ENCODE measurements around the gene NUAK1. TPM values are rescaled to one million over a fixed set of nuclear protein-coding genes. Genes with fewer than 3 reads are reported as not detected.
"Not testable (repeated sequence)": the region's sequence is repeated elsewhere in the genome, so short reads cannot be mapped to it uniquely, and the experiment has no call there.

NUAK1 gene
- total RNA-seq, 1 experiment from 2014 or later, result 2.6 TPM

DNA sequence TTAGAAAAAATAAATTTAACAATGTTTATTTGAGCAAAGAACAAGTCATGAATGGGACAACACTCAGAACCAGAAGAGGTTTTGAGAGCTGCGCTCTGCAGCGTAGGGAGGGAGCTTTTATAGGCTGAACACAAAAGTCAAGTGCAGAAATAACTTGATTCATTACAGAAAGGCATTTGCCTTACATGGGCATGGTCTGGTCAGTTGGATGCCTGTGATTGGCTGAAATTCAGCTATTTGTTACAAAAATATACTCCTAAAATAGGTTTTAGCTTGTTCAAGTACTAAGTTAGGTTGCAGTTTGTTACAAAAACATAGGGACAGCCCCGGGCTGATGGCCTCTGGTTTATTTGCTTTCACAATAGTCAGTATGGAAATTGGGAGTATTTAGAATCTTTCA, 118.0 kb downstream of the NUAK1 start:
- no peaks in the 10 kb centered on the region for H3K27me3 Mint-ChIP-seq (ENCODE audit: insufficient read depth, unreplicated experiment)
- no peak for DNase-seq (ENCODE audit: unreplicated experiment)
- no peaks in the 10 kb centered on the region for H3K4me1 Mint-ChIP-seq (ENCODE audit: insufficient read depth, unreplicated experiment)
- no peak for TF ChIP-seq CTCF (IDR thresholded peaks at IDR 0.05; ENCODE audit: unreplicated experiment)
- H3K9me3 Mint-ChIP-seq (ENCODE audit: unreplicated experiment), result peaks cover 17% of the 10 kb centered on the region
- H3K27ac Mint-ChIP-seq (ENCODE audit: low read depth, unreplicated experiment), result no peak overlapping the region
- ChIA-PET CTCF (no interaction called here), POLR2A (interaction anchor here (0.7 kb wide), 1 partner anchor 606 kb away, joined by 3 read pairs; no protein-coding TSS in a partner anchor)
- no peak overlapping the region for H3K4me3 Mint-ChIP-seq (ENCODE audit: unreplicated experiment)
- no peaks in the 10 kb centered on the region for H3K36me3 Mint-ChIP-seq (ENCODE audit: insufficient read depth, unreplicated experiment)
- no TSS peak for BruUV-seq (replicated peaks)
- intact Hi-C loops (cut with micrococcal nuclease), result no loop called here

DNA sequence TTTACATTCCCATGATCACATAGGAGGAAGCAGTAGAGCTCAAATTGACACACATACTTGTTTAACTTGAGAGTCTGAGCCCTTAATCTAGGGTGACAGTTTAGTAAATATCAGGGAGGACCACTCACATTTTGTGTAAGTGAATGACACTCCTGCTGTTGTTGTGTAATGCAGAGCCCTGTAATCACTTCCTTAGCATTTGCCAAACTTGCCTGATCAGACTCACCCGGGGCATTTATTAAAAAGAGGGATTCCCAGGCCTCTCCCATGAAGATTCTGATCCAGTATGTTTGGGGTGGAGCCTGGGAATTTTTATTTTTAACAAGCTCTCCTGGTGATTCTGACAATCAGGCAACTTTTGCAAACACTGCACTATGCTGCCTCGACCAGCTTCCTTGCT, 119.6 kb downstream of the NUAK1 start:
- no peak overlapping the region for H3K27ac Mint-ChIP-seq (ENCODE audit: low read depth, unreplicated experiment)
- ChIA-PET POLR2A (interaction anchor here (0.6 kb wide), 1 partner anchor 520 kb away, joined by 3 read pairs; no protein-coding TSS in a partner anchor), CTCF (no interaction called here)
- no peak overlapping the region for H3K4me3 Mint-ChIP-seq (ENCODE audit: unreplicated experiment)
- H3K36me3 Mint-ChIP-seq (ENCODE audit: insufficient read depth, unreplicated experiment), result no peaks in the 10 kb centered on the region
- H3K4me1 Mint-ChIP-seq (ENCODE audit: insufficient read depth, unreplicated experiment), result no peaks in the 10 kb centered on the region
- DNase-seq (ENCODE audit: unreplicated experiment), result no peak
- H3K9me3 Mint-ChIP-seq (ENCODE audit: unreplicated experiment), result peaks cover 17% of the 10 kb centered on the region
- no TSS peak for BruUV-seq (replicated peaks)
- intact Hi-C loops (cut with micrococcal nuclease), result no loop called here
- H3K27me3 Mint-ChIP-seq (ENCODE audit: insufficient read depth, unreplicated experiment), result no peaks in the 10 kb centered on the region
- TF ChIP-seq CTCF (IDR thresholded peaks at IDR 0.05; ENCODE audit: unreplicated experiment), result no peak

DNA sequence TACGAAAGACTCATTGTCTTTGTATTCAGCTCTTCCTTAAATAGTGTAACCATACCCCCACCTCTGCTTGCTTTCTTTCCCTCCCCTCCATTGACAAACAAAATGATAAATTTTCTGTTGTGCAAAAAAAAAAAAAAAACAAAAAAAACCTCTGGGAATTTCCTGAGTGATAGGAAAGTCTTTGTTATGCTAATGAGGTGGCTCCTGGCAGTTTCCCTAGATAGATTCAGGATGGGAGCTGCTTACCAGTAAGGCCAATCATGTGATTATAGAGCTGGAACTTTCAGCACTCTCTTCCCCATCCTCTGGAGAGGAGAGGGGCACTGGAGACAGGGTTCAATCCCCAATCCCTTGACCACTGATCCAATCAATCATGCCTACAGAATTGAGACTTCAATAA, 120.5 kb downstream of the NUAK1 start:
- no TSS peak for BruUV-seq (replicated peaks)
- H3K36me3 Mint-ChIP-seq (ENCODE audit: insufficient read depth, unreplicated experiment), result no peaks in the 10 kb centered on the region
- ChIA-PET CTCF (interaction anchor here (0.6 kb wide), 1 partner anchor 598 kb away, joined by 5 read pairs; no protein-coding TSS in a partner anchor), POLR2A (no interaction called here)
- no peak for DNase-seq (ENCODE audit: unreplicated experiment)
- intact Hi-C loops (cut with micrococcal nuclease), result no loop called here
- TF ChIP-seq CTCF (IDR thresholded peaks at IDR 0.05; ENCODE audit: unreplicated experiment), result no peak
- H3K27me3 Mint-ChIP-seq (ENCODE audit: insufficient read depth, unreplicated experiment), result no peaks in the 10 kb centered on the region
- H3K9me3 Mint-ChIP-seq (ENCODE audit: unreplicated experiment), result peaks cover 17% of the 10 kb centered on the region
- H3K27ac Mint-ChIP-seq (ENCODE audit: low read depth, unreplicated experiment), result no peak overlapping the region
- no peaks in the 10 kb centered on the region for H3K4me1 Mint-ChIP-seq (ENCODE audit: insufficient read depth, unreplicated experiment)
- H3K4me3 Mint-ChIP-seq (ENCODE audit: unreplicated experiment), result no peak overlapping the region

- POLR2A ChIA-PET; intact Hi-C loops (cut with micrococcal nuclease); H3K4me1 Mint-ChIP-seq (ENCODE audit: insufficient read depth, unreplicated experiment); CTCF ChIA-PET; H3K4me3 Mint-ChIP-seq (ENCODE audit: unreplicated experiment); H3K27me3 Mint-ChIP-seq (ENCODE audit: insufficient read depth, unreplicated experiment); BruUV-seq (replicated peaks); H3K27ac Mint-ChIP-seq (ENCODE audit: low read depth, unreplicated experiment); DNase-seq (ENCODE audit: unreplicated experiment); H3K36me3 Mint-ChIP-seq (ENCODE audit: insufficient read depth, unreplicated experiment): not testable (repeated sequence)
- H3K9me3 Mint-ChIP-seq (ENCODE audit: unreplicated experiment), result peaks cover 21% of the 10 kb centered on the region
These were observed 122.0 kb downstream of the NUAK1 start for GRCh38 chr12:106016601-106017278.
